Mammary epithelial cell (primary cell): ENCODE results near the gene PRIM1.

Source experiments
- CTCF ChIP-seq, 2 donors: IDR thresholded peaks in 1 of 2; conservative IDR thresholded peaks in 1 of 2; 2 replicates each; pipeline ENCODE4 v1.5.1; 2011 to 2012; ENCODE audit warnings: inconsistent platforms in 2 of 2, low read length in 2 of 2, mild to moderate bottlenecking in 2 of 2, control low read depth in 1 of 2, low read depth in 1 of 2; ENCODE audit not compliant: insufficient read depth in 1 of 2; ENCODE audit errors: extremely low read depth in 1 of 2
- EZH2 ChIP-seq: IDR thresholded peaks from 2 replicates; pipeline ENCODE4 v1.6.1; 2012; ENCODE audit warnings: low read length, inconsistent platforms, borderline replicate concordance

GRCh38 chr12:56721216-56721615, 30.9 kb downstream of the PRIM1 start:
- no peak for TF ChIP-seq EZH2
- TF ChIP-seq CTCF (conservative IDR thresholded peaks at IDR 0.05 in 1 of 2, IDR thresholded peaks at IDR 0.05 in 1 of 2; ENCODE audit: extremely low read depth in 1 of 2, insufficient read depth in 1 of 2, low read depth in 1 of 2, low read length in 2 of 2), result no peak
